Right renal pelvis (tissue), 4 donors: ENCODE results near the gene SMTN. TPM values are rescaled to one million over a fixed set of nuclear protein-coding genes. Genes with fewer than 3 reads are reported as not detected.
A peak's percentile ranks its signal among the peaks of the same experiment; 100 is the strongest.
"Not testable (repeated sequence)": the region's sequence is repeated elsewhere in the genome, so short reads cannot be mapped to it uniquely, and the experiment has no call there.

Source experiments
- DNase-seq, 4 donors: peaks; one replicate each; pipeline ENCODE4 v3.0.0-alpha.2; 2013; ENCODE audit warnings: low read depth in 4 of 4, low spot score in 3 of 4, missing footprints in 1 of 4
- polyA plus RNA-seq, 4 donors: library from polyadenylated mRNA; unstranded; fragments of 120-200 nt; gene quantifications; one replicate each; pipeline ENCODE4 v1.2.1, GENCODE V29; 2013; ENCODE audit not compliant: insufficient read length in 4 of 4

The SMTN gene
- 10 to 100 TPM; 32.2 to 50.9 (median 35.5) TPM for polyA plus RNA-seq

DNA sequence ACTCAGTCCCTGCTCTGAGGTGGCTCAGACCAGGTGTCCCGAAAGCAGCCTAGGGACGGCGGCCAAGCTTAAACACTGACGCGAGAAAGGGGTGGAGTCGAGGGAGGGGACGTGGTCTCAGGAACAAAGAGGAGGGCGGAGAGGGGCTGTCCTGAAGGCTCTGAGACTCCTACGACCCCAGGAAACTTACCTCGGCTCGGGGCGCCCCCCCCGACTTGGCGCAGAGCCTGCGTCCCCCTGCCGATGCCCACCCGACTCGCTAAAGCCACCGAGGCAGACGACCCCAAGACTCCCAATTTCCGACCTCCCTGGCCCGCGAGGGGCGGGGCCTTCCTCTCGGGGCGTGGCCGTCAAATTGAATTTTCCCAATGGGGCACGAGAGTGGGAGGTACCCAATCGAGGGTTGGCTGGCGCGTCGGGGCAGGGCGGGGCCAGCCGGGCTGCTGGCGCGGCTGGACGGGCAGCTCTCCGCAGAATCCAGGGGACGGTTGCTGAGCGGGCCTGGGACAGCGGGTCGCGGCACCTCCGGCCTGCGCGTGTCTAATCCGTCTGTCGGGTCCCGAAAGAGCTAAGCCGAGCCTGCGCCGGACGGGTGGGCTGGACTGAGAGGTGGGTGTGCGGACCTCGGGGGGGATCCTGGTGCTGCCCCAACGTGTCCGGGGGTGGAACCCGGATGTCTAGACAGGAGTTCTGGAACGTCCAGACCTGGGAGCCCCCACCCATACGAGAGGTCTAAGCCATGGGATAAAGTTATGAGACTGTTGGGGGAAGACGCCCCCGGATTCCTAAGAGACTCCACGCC, at the start of gene SMTN:
Gene SMTN, plus strand, starts transcription at position 471 of the 802 bp plus-strand sequence. CDS start 1,941 bp downstream, outside the sequence.
- peak; percentile 91 to 95 (median 94) for DNase-seq

DNA sequence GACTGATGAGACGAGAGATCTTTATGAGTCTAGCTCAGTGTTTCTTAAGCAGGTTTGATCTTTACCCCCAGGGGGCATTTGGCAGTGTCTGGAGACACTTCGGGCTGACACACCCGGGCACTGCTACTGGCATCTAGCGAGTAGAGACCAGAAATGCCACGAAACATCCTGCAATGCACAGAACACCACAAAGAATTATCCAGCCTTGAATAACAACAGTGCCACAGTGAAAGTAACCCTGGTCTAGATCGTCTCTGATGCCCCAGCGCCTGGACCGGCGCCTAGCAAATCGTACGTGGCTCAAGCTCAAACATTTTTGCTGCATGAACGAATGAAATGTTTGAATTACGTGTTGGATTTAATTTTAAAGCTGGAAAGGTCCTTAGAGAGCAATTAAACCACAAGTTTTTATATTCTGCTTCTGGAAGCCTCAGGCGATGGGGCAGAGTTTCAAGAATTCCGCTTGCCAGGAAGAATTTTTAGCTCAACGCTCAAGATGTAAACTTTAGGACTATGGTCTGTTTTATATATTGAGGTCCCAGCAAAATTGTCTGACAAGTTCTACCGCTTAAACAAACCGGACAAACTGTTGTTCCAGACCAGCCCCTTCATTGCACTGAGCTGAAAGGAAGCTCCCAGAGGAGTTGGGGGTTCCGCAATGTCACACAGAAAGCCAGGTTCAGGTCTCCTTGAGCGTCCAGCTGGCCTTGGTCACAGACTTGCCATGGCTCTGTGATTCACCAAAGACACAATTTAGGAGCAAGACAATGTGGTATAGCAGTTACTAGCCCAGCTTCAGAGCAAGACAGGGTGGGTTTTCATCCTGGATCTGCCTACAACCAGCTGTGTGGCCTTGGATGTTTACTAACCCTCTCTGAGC, 44.2 kb upstream of the SMTN start:
- DNase-seq = no peak

DNA sequence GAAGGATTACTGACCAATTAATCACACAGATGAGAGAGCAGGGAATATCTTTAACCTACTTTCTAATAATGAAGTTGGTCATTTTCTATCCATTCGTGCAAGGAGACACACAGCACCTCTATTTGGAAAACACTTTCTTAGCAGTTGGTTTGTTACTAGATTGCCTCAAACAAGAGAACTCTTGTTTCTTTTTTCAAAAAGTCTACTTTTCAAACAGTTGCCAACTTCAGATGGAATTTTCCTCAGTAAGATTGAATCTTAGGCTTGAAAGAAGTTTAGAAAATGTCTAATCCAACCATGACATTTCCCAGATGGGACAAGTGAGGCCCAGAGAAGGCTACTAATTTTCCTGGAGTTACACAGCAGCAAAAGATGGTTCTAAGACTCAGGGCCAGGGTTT, 42.4 kb upstream of the SMTN start:
- no peak for DNase-seq

DNA sequence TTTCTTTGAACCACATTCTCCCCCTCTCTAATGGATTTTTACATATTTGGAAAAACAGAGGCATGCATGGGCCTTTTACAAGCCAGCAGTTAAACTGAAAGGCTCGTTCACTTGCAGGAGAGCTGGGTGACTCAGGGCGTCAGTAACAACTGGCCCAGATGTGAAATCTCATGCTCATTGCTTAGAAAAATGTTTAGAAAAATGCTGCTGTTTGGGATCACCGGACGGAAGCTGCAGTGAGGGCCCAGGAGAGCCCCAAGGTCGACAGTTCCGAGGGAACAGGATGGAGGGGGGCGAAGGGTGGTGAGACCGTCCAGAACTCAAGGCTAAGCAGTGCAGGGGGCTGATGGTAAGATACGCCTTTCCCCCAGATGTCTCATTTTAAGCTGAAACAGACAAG, 41.7 kb upstream of the SMTN start:
- DNase-seq = no peak

DNA sequence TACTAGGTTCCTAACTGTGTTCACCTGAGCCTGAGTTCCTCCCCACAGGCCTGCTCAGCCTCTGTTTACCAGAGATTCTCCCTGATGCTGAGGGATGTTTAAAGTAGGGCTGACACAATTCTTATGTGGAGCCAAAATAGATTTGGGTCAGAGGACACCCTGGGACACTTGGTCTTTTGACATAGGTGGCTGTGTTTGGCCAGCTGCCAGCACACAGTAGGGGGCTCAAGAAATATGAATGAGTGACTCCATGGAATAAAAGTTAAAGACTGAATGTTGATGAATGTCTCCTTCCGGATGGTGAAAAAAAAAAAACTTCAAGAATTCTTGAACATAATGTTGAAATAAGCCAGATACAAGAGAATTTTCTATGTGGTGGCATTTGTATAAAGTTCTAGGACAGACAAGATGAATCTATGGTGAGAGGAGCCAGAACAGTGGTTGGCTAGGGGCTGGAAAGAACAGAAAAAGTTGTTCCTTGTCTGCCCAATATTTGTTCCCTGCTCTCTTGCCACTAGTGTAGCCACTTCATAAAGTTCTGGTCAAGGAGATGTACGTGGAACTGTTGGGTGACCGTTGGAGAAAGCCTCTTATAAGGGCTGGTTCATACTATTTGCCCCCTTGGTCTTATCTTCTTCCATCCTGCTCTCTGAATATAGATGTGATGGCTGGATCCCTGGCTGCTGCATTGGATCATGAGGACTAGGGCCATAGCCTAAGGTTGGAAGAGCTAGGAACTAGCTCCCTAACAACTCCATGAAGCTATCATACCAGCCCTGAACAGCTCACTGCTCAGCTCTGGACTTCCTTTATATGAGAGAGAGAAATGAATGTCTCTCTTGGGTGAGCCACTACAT, 40.3 kb upstream of the SMTN start:
- no peak for DNase-seq

DNA sequence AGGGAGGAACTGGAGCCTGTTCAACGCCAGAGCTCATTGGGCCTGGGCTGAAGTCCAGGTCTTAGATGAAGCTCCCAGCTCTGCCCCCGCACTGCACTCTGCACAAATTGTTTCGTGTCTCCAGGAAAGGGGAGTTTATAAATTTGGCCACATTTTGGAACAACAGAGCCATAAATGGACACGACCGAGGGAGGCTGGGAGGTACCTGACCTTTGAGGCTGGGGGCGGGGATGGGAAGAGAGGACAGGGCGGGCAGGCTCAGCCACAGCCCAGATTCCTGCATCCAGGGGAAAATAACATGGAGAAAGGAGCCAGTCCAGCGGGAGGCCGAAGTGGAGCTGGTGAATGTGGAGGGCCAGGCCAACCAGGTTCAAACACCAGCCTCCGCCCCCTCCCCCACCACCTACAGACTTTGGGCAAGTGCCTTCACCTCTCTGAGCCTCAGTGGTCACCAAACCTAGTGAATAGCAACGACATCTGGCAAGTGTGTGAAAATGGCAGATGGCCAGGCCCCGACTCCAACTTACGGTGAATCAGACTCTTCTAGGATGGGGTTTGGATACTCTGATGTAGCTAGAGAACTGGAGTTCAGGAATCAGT, 36.8 kb upstream of the SMTN start:
- no peak for DNase-seq

DNA sequence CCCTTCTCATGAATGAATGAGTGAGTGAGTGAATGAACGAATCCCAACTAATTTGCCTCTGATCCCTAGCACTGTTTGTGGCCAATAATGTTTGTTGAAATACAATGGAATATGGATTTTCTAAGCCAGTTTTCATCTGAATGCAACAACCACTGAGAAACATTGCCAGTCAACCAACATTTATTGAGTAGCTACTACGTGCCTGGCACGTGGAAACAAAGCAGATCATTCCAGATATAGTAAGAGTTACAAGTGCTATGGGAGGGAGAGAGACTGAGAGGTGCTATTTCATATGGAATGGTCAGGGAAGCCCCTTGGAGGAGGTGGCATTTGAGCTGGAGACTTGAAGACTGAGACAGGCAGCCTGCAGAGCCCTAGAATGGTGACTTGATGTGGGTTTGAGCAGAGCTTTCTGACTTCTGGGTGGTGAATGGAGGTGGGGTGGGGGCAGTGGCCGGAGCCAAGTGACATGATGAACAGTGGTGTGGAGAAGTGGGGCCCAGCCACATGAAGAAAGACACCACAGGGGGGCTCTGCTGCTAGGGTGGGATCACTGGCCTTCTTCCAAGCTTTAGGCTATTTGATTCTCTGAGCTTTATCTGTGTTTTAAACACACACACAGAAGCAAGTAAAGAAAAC, 35.1 kb upstream of the SMTN start:
- DNase-seq = no peak

DNA sequence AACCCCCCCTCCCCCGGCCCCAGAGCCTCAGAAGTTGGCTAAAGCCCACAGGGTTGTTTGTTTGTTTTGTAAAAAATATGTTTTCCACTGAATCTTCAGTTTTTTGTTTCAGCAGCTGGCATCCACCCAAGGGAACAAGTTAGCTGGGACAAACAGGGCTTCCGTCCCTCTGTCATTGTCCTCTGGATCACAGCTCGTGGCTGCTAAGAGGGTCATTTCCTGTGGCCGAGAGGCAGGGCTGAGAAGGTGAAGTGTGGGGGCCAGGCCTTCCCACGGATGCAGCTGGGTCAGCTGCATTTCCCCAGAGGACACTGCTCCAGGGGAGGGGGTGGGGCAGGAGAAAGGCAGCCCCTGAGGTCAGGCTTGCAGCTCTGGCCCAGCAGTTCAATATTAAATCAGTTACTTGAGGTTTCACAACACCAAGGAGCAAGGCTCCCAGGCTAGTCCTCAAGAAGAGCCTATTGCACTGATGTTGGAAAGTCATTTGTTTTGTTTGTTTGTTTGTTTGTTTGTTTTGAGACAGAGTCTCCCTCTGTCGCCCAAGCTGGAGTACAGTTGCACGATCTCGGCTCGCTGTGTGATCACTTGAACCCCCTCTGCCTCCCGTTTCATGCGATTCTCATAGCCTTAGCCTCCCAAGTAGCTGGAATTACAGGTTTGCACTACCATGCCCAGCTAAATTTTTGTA, 34.4 kb upstream of the SMTN start:
- peak; percentile 59 to 80 (median 78) for DNase-seq

DNA sequence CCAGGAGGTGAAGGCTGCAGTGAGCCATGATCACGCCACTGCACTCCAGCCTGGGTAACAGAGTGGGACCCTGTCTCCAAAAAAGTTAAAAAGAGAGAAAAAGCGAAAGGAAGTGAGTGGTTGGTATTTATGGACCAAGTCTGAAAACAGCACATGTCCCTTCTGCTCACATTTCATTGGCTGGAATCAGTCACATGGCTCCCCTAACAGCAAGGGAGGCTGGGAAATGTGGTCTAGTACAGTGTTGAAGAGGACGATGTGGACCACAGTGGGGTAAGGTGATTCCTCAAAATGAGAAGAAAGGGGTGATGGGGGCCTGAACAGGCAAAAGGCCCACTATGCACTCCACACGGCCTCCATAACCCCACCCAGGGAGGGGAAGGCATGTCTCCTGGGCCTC, 32.5 kb upstream of the SMTN start:
- DNase-seq = no peak

DNA sequence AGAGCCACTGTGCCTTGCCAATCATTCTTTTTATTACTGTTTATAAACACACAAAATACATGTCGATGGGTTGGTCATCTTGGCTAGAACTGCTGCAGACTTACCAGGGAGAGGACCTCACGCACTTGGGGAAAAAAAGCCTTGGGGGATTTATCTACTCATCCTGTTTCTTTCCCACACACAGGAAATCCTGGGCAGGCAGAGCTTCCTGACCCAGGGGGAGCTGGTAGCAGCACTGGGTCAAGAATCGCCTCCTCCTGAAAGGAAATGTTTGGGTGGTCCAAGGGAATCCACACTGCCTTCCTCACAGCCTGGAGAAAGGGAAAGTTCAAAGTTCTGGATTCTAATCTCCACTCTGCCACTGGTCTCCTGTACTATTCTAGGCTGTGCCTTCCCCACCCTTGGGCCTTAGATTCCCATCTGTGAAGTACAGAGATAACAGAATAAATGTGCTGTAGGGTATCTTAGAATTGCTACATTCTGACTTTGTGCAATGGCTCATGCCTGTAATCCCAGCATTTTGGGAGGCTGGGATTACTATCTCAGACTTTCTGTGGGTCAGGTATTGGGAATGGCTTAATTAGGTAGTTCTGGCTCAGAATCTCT, 31.2 kb upstream of the SMTN start:
- no peak for DNase-seq

DNA sequence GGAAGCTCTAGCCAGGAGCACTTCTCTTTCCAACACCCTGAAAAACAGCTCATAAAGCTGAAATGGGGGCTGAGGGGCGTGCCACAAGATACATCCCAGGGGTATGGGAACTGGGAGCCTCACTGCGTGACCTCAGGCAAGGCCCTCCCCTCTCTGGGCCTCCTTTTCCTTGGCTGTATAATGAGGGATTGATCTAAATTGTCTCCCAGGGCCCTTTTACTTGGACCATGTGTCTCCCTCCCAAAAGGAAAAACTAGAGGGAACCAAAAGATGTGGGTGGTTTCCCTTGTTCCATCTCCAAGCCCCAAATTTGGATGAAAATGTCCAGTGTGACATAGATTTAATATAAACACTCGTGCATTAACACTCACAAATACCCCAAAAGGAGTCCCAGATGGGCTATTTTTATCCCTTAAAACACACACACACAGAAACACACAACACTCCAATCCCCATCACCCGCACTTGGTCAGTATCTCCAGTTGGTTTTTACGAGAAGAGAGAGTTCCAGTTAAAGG, 25.9 kb upstream of the SMTN start:
- no peak for DNase-seq

DNA sequence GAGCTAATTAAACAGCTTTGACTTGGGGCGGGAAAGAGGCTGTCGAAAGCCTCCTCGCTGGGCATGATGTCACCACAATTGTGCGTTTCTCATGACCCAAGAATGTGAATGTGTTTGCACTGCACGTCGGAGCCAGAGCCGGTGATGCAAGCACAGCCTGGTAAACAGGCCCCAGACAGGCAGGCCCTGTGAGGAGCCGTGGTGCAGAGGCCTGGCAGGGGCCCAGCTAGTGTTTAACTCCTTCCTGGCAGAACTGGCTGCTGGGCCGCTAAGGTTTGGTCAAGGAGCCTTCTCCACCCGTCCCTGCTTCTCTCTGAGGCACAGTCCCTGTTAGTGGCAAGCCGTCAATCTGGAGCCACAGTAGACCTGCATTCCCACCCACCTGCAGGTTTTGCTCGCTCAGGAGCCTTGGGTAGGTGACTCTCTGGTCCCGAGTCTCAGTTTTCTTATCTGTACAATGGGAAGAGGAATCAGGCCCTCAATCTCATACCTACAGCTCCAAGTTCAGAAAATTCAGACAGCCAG, 25.4 kb upstream of the SMTN start:
- DNase-seq = peak in 3 of 4 donors; percentile 61 to 72 (median 69)

DNA sequence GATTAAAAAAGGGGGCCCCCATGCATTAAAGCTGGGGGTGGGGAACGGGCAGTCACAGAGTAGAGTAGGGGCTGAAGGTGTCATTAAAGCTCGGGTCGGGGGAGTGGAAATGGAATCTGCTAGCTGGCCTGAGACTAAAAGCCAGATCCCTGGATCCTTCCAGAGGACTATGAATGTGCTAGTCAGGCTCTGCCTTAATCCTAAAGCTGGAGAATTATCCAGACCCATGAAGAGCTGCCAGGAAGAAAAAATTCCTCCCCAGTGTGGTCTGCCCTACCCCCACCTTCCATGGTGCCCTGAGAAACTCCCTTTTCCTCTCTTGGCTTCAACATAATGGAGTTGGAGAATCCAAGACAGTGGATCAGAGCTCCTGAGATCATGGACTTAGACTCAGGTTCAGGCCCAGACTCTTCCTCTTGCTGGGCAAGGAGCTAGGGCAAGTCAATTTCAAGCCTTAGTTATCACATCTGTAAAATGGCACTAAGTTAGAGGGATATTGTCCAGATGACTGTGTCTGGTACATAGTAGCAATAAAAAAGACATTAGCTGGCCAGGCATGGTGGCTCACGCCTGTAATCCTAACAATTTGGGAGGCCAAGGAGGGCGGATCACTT, 24.0 kb upstream of the SMTN start:
- no peak for DNase-seq

DNA sequence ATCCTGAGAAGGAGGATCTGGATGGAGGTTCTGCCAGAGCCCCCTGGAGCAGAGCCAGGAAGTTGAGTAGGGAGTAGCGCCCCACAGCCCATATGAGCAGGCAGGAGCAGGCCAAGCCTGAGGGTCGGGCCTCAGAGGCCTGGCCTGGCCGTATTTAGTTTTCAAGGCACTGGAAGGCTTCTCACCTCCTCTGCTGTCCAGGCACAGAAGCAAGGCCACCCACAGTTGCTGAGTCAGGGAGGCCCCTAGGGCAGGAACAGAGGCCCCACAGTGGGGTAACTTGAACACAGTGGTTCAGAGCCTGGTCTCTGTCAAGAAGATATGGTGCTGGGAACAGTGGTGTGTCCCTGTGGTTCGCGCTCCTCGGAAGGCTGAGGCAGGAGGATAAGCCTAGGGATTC, 21.5 kb upstream of the SMTN start:
- DNase-seq = not testable (repeated sequence)

DNA sequence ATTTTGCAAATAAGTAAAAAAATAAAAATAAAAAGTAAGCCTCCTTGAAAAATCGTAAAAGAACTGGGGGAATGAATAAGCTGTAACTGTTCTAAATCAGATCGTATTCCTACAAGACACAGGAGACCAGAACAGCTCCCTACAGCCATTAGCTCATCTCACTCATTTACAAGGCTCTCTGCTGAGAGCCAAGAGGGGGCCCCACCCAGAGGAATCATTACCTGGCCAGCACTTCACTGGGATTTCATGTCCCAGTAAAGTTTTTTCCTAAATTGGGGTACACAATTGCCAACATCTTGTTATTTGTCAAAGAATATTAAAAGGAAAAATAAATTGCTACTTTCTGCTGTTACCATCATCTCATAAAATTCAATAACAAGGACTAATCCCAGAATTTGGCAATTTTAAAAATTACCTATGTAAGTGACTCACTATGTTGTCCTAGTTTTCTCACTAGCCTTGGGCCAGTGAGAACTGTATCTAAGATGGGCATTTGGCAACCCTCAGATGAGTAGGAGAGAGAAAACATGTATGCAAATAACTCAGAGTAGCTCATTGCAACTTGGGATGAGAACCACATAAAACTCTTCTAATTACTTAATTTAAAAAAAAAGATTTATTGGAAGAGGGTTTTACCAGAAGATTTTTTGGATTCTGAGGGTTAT, 18.4 kb upstream of the SMTN start:
- DNase-seq = no peak

DNA sequence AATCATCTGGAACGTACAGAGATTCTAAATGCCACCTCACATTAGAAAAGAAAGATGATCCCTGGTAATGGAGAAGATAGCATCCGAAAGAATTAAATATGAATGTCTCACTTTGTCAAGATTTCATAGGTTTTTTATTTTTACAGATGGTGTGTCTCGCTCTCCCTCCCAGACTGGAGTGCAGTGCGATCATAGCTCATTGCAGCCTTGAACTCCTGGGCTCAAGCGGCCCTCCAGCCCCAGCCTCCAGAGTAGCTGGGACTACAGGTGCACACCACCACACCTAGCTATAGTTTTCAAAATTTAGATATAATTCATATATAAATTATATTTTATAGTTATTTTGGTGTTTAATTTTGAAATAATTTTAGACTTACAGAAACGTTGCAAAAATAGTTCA, 16.7 kb upstream of the SMTN start:
- DNase-seq = no peak

DNA sequence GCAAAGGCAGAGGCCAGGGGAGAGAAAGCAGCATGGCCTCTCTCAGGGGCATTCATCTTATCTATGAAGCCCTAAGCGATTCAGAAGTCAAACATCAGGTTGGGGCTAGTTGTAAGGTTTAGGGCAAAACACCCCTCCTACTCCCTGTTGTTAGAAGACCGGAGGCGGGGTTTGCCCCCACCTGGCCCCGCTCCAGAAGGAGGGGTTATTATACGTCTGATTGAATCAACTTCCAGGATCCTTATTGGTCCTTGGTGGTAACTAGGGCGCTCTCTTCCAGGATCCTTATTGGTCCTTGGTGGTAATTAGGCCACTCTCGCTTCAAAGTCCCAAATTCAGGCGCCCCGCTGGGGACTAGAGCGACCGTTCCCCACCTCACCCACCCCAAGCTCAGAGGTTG, 12.1 kb upstream of the SMTN start:
- no peak for DNase-seq
